IPS DF 4.7 (cell line): Measurements from ENCODE around the gene GRHL3.

Experiments used
- DNase-seq: peaks from one replicate; pipeline ENCODE4 v3.0.0-alpha.2; 2013; ENCODE audit warnings: low spot score; ENCODE audit errors: extremely low read depth

Gene GRHL3

DNA sequence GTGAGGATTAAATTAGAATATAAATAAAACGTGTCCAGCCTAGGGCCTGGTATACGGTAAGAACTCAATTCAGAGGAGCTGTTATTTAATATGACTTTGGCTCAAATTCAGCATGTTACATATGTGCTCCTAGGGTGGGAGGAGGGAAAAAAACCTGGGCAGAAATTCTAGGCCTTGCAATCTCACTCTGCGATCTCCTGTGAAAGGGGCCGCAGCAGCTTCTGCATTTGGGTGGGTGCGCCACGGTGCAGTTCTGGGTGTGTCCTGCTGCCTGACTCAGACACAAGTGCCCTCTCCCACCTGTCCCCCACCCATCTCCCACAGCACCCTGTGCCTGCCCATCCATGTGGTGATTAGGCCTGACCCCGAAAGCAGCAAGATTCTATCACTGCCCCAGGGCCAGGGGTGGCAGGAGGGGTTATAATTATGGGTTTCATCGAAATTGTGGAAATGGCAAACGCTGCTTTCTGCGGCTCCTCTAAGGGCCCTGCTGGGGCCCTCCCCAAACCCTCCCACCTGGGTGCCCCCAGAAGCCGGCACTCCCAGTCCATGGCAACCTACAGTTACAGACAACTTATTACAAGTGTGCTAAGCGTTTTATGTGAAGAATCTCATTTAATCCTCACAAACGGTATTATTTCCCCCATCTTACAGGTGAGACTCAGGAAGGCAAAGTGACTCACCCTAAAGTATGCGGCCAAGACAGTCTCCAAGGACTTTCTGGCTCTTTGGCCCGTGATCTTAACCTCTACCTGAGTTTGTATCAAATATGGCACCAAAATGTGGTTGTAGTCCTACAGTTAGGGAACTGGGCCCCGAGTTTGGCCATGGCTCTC, 25.5 kb upstream of the GRHL3 start:
- DNase-seq, result no peak

DNA sequence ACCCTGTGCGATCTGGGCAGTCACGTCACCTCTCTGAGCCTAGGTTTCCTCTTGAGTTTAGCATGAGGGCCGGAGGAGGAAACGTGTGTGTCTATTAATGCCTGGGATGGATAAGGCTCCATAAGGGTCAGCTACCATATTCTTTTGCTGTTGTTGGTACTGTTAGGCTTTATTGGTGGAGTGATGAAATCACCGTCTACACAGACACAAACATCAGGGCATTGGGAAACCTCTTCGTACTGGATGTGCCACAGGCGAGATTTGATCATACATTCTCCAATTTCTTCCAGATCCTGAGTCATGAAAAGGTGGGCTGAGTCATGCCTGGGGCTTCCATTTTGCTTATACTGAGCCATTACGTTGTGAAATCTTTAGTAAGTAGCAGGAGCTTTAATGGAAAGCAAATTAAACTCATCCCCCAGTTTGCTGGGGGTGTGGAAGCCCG, 24.9 kb upstream of the GRHL3 start:
- no peak for DNase-seq

DNA sequence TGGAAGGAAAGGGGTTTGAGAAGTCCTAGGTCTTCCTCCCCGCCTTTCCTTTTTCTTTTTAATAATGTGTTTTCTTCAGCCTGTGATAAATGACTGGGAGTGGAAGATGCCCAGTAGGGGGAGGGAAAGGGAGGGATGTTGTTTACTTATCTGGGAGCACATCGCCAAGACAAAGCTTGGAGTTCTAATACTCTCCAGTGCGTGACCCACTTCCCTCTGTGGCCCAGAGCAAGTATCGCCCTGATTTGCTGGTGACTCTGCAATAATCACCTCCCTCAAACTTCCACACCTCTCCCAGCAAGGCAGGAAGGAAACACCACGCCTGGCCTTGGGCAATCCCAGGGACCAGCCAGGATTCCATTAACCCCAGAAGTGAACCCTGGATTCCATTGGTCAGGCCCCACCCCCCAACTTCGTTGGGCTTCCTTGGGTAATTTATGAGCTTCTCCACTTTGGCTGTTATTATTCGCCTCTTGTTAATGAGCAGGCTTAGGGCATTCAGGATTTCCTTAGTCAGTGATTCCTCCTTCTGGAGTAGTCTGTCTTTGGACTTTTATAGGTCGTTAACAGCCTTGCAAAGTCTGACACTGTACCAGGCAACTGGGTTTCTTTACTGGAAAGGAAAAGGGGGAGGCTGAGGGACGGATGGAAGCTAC, 24.3 kb upstream of the GRHL3 start:
- DNase-seq, result no peak

DNA sequence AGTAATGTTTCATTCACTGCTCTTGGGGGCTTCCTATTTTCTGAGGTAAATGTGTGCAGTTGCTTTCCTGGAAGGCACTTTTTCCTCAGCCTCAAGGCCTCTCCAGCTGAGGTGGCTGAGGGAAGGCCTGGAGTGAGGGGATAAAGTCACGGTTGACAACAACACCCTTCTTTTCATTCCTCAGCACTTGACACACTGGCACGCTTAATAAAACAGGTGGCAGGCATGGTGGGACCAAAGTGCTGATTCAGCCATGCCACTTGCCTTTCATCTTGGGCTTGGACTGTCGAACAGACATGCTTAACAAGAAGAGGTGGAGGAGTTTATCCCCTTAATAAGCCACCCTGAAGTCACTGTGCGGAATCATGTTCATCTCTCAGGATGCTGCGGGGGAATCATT, 23.6 kb upstream of the GRHL3 start:
- no peak for DNase-seq

DNA sequence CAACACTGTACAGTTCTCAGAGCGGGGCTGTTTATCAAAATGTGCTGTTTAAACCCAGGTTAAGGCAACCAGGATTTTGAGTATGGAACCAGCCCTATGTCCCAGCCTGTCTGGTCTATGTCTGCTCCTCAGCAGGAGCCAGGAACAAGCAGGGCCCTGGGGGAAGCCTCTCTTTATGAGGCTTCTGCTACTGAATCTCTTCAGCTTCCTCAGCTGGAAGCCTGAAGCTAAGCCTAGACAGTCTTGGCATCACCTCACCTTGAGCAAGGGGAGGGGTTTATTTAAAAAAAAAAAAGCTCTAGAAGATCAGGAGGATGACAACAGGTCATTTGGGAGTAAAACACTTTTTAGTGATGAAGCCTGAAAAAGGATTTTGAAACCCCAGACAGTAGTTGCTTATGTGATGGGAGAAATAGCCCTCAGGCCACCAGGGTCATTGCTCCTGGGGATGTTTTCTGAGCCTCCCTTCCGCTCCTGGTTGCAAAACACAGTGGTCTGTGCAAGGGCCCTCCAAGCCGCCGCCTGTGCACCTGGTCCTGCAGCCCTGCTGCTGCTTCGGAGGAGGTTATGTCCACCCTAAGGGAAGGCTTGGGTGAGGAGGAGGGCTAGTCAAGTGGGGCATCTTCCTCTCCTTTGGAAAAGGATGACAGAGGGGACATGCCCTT, 21.8 kb upstream of the GRHL3 start:
- DNase-seq, result no peak

DNA sequence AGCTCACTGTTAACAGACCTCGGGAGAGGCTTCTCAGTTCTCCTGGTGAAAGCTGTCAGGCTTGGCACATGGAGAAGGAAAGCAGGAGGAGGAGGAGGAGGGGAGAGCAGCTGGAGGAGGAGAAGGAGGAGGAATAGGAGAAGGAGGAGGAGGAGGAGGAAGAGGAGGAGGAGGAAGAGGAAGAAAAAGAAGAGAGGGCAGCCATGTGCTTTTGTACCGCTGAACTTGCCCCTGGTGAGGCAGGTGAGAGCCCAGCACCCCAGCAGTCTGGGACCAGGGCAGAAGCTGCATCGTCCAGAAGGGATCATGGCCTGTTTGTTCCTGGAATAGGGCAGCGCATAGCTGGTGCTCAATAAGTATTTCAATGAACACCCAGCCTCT, 21.3 kb upstream of the GRHL3 start:
- no peak for DNase-seq

DNA sequence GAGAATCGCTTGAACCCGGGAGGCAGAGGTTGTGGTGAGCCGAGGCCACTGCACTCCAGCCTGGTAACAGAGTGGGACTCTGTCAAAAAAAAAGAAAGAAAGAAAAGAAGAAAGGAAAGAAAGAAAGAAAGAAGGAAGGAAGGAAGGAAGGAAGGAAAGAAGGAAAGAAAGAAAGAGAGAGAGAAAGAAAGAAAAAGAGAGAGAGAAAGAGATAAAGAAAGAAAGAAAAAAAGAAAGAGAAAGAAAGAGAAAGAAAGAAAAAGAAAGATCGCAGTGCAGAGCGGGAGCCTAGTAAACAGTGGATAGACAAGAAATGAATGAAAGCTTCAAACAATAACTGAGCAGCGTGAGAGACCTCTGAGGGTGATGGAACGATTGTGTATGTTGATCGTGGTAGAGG, 20.6 kb upstream of the GRHL3 start:
- DNase-seq, result no peak

DNA sequence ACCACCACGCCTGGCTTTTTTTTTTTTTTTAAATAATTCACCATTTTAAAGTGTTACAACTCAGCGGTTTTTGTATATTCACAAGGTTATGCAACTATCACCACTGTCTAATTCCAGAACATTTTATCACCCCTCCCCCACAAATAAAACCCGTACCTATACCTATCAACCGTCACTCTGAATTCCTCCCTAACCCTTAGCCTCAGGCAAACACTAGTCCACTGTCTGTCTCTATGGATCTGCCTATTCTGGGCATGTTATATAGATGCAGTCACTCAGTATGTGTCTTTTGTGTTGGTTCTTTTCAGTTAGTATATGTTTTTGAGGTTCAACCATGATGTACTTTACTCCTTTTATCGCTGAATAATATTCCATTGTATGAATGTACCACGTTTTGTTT, 19.3 kb upstream of the GRHL3 start:
- DNase-seq, result no peak

DNA sequence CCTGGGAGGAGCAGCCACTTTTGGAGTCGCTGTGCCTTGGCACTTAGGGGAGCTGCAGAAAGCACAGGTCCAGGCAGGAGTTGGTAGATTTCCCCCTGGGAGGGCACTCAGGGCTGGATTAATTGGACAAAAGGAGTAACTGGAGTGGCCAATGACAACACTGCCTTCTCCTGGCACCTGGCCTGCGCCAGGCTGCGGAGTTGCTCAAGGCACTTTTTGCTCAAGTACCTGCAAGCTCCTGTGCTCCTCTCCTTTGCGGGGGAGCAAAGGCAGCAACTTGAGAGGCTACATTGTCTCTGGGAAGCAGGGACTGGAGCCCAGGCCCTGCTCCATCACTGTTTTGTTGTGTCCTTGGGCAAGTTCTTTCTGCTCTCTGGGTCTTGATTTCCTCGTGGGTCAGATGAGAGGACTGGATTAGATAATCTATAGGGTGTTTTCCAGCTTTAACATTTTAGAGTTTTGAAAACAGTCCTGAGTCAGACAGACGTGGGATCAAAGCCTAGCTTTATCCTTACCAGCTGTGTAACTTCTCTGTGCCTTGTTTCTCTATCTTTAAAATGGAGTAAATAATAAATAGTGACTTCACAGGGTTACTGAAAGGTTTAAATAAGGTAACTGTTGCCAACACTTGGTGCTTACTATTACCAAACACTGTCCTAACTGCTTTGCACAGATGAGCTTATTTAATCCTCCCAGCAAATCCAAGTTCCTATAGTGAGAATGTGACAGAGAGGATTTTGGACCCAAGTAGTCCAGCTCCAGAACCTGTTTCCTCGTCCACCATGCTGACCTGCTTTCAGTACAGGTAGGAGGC, 18.0 kb upstream of the GRHL3 start:
- DNase-seq, result no peak

DNA sequence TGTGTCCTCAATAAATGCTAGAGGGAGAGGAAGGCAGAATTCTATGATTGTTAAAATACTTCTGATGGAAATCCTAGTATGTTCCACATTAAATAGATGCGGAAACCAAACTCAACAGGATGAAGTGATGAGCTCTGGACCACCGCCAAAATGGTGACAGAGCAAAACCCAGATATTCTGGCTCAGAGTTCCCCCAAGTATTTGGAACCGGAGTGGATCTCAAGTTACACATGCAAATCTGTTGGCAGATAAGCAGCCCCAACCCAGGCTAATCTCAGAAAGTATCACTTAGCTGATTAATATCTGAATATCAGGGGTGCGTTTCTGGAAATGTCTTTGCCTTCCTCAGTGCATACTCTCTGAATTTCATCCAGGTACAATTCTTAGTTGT, 17.4 kb upstream of the GRHL3 start:
- no peak for DNase-seq

DNA sequence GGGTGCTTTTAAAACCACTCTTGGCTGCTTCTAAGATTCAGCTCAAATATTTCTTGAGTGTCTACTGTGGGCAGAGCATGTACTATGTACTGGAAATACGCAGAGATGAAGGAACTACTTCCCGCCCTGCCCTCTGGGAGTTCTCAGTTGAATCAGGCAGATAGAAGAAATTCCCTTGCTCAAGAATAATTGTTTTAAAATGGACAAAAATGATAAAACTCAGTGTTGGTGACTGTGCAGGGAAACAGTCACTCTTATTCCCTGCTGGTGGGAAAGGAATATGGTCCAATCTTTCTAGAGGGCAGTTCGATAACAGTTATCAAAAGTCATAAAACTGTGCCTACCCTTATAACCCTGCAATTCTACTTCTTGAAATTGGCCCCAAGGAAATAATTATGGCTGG, 16.9 kb upstream of the GRHL3 start:
- no peak for DNase-seq

DNA sequence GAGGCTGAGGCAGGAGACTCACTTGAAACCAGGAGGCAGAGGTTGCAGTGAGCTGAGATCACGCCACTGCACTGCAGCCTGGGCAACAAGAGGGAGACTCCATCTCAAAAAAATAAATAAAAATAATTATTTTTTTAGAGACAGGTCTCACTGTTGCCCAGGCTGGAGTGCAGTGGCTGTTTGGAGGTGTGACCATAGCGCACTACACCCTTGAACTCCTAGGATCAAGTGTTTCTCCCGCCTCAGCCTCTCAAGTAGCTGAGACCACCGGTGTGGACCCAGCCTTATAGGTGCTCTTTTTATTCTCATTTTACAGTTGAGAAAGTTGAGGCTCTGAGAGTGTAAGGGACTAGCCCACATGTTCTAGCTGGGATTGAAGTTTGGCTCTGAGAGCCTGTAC, 15.6 kb upstream of the GRHL3 start:
- no peak for DNase-seq

DNA sequence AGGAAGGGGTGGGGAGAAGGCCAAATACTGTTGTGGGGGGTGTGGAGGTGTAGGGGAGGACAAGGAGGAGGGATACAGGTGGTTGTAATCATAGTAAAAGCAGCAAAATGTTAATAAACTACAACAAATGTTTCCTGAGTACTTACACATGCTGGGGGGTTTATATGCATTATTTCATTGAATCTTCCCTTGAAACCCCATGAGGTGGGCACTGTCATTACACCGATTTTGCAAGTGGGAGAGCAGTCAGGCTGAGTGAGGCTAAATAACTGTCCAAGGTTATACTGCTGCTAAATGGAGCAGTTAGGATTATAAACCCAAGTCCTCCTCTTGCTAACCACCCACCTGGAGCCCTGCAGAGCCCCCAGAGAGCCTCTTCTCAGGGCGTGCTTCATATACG, 14.4 kb upstream of the GRHL3 start:
- no peak for DNase-seq

DNA sequence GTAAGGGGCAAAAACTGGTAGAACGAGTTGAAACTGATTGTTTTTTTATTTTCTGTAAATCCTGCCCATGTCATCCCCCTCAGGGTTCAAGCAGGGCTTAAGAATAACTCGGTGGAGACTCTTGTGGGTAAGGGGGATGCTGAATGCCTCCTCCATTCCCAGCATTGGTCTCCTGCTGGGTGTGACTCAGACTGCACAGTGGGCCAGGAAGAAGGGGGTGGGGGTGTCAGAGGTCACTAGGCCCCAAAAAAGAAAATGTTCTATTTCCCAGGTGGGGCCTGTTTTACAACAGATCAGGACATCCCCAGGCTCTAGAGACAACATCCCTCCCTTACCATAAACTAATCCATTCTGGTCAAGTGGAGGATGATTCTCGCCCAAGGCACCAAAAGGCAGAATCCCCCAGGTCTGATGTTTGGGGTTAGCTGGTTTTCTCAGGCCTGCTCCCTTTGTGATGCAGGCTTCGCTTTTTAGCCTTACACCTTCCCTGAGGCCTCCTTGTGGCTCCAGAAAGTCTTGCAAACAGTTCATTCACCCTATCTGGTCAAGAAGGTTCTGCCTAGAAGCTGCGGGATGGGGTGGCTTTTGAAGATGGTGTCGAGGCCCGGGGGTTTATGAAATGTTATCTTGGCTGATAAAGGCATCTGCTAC, 10.7 kb upstream of the GRHL3 start:
- DNase-seq, result peak; percentile 75

DNA sequence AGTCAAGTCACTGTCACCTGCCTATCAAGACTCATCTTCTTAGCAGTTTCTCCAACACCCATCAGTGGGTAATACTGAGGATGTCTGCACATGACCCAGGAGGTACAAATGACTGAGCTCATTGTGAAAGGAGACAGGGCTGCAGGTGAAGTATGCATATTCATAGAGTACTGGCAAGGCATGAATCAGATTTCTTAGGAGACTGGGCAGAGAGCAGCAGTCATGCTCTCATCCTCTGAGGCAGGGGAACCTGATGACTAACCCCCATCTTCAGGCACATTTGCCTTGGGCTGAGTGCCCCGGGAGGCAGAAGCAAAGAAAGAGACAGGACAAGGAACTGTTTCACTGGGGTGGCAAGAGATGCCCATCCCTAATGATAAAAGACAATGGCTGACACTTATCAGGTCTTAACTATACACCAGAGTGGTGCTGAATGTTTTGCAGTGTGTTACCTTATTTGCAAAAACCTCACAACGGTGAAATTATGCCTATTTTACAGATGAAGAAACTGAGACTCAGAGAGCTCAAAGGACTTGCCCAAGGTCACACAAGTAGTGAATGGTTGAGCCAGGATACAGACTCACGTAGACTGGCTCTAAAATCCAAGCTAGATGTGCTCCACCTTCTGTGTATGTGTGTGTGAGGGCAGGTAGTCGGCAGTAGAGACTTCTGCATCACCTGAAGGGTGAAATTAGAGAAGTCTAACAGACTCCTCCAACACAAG, 9.2 kb upstream of the GRHL3 start:
- DNase-seq, result no peak

DNA sequence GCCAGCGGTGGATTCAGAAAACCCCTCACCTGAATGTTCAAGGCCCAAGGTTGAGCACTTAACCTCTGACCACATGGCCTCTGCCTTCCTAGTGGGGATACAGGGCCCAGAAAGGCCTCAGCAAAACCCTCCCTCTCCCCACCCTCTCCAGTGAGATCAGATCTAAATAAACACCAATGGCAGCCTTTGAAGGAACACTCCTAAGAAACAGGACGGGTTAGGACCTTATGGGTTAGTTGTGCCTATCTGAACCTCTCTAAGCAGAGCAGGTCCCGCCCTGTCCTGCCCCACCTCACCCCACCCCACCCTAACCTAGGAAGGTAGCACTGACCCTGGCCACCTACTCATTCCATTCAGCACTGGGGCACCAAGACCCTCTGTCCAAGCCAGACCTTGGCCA, 7.9 kb upstream of the GRHL3 start:
- no peak for DNase-seq

DNA sequence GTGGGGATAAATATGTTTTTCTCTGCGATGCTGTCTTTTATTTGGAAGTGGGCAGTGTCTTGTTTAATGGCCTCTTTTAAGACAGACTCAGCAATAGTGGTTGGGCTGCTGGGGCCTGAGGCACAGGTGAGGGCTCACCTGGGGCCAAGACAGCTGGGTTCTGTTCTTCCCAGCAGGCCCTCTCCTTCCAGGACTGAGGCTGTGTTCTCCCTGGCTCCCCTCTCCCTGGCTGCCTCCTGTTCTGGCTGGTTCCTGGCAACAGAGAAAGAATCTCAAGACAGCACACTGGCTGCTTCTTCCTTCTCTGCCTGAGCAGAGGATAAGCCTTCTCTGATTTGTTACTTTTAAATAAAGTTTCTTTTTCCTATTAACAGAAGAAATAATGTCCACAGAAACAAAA, 7.4 kb upstream of the GRHL3 start:
- no peak for DNase-seq

DNA sequence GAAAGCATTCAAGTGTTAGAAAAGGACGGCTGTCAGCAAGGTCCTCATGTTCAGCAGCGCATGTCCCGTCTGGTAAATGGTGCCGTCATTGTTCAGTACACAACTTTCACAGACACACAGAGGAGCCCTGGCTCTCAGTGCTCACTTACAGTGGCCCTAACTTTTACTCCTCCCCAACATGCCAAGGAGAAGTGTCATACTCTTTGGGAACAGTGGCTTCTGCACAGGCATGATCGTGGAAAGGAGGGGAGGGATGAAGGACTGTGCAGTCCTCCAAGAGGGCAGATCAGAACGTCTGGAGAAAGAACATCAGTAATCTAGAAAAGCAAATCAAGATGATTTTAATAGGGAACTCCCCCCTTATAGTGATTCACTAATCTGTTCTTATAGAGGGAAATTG, 3.8 kb upstream of the GRHL3 start:
- DNase-seq, result no peak

DNA sequence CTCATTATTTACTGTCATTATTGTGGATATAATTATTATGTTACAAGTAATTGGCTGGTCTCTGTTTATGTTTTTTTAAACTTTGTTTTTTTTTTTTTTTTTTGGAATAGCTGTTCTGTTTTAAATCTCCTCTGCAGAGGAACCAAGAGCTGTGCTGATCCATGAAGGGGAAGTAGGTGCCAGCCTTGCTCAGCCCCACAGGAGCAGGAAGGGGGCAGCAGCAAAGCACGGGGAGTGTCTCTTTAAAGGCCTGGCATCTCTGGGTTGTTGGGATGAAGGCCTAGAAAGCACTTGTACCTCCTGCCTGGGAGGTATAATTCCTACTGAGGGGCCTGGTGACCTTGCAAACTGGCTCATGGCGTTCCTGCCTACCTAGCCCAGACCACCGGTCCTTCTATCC, 2.5 kb upstream of the GRHL3 start:
- no peak for DNase-seq

DNA sequence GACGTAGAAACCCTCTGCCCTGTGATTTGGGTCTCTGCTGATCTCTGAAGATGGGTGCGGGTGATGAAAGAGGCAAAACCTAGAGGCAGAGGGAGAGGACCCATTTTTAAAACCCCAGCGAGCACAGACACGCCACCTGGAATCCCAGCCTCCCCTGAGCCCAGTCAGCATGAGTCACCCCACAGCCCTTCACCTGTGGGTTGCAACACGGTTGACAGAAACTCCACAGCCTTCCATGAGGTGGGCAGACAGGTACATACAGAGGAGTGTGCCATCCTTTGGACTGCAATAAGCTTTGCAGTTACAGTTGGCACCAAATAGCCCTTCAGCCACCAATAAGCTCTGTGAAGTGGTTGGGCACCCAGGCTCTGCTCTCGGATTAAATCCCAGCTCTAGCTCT, 2.1 kb upstream of the GRHL3 start:
- DNase-seq, result no peak
